ENCODE data around the gene IL18R1.

GRCh38 chr2:102368461-102369109 lies 13.0 kb downstream of the IL18R1 start:
- TF ChIP-seq CTCF (IDR thresholded peaks at IDR 0.05; ENCODE audit: poor library complexity) = no peak
- TF ChIP-seq EZH2phosphoT487 (IDR thresholded peaks at IDR 0.05; ENCODE audit: low read depth, severe bottlenecking, unreplicated experiment) = no peak
- TF ChIP-seq EZH2 (IDR thresholded peaks at IDR 0.05; ENCODE audit: borderline replicate concordance) = no peak

All from hepatocyte (in vitro differentiated cells).